Measurements from ENCODE around the gene AKR1E2.

DNA sequence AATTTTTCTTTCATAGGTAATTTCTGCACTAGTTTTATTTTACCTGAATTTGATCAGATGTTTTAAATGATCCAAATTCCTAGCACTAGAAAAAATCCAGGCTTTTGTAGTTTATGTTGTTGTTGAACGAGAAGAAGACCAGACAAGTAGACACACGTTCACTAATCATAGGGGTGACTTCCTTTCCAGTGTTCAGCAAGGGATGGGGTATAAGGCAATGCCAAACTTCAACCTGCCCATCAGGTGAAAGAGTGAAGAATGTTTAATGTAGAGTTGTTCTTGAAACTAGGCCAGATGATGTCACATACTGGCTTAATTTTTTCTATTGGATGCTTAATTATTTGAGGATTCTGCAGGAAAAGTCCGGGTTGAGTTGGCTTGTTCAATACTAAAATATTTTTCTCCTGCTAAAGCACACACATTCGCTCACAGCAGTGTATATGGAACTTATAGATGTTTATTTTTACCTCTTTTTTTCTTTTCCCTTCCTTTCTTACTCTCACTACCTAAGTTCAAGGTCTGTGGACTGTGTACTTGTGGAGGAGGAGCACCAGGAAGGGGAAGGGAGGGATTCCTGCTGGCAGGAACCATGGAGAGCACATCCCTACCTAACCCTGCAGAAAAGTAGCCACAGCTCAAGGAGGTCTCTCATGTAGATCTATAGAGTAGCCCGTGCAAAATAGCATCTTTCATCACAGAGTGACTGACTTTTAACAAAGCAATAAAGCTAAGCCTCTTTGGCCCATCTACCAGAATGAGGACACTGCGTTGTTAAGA is 23.1 kb upstream of the AKR1E2 start:
- TF ChIP-seq, protein P1, sequence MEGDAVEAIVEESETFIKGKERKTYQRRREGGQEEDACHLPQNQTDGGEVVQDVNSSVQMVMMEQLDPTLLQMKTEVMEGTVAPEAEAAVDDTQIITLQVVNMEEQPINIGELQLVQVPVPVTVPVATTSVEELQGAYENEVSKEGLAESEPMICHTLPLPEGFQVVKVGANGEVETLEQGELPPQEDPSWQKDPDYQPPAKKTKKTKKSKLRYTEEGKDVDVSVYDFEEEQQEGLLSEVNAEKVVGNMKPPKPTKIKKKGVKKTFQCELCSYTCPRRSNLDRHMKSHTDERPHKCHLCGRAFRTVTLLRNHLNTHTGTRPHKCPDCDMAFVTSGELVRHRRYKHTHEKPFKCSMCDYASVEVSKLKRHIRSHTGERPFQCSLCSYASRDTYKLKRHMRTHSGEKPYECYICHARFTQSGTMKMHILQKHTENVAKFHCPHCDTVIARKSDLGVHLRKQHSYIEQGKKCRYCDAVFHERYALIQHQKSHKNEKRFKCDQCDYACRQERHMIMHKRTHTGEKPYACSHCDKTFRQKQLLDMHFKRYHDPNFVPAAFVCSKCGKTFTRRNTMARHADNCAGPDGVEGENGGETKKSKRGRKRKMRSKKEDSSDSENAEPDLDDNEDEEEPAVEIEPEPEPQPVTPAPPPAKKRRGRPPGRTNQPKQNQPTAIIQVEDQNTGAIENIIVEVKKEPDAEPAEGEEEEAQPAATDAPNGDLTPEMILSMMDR (IDR thresholded peaks at IDR 0.05; ENCODE audit: insufficient read depth, low read length, poor library complexity, severe bottlenecking): no peak
- TF ChIP-seq EZH2phosphoT487 (conservative IDR thresholded peaks at IDR 0.05; ENCODE audit: low read length): no peak

Measured in SU-DHL-6 (cell line).